HepG2 (cell line): ENCODE data around the gene BIN1.

Experiments
- HNRNPUL1 ChIP-seq: fragments of 200-400 bp; formaldehyde crosslinking; IDR thresholded peaks from 2 replicates; pipeline ENCODE4 v1.6.1; 2017; ENCODE audit warnings: low read depth, mild to moderate bottlenecking, low read length, moderate library complexity
- IRF2 ChIP-seq: IDR thresholded peaks from 2 replicates; pipeline ENCODE4 v1.6.1; 2018; ENCODE audit warnings: missing genetic modification reagents, missing compliant biosample characterization
- POLR2AphosphoS5 ChIP-seq: IDR thresholded peaks from 2 replicates; pipeline ENCODE4 v1.6.1; 2012; ENCODE audit warnings: low read depth, low read length
- TBP ChIP-seq: sonication (generic); formaldehyde crosslinking; IDR thresholded peaks from 2 replicates; pipeline ENCODE4 v1.5.0; 2020; ENCODE audit warnings: missing genetic modification reagents
- TOE1 ChIP-seq: sonication (generic); formaldehyde crosslinking; IDR thresholded peaks from 2 replicates; pipeline ENCODE4 v1.4.0; 2020; ENCODE audit warnings: mild to moderate bottlenecking, missing genetic modification reagents
- U2AF2 ChIP-seq: fragments of 200-400 bp; formaldehyde crosslinking; IDR thresholded peaks from 2 replicates; pipeline ENCODE4 v1.6.1; 2017; ENCODE audit warnings: low read depth, mild to moderate bottlenecking, low read length
- ZNF547 ChIP-seq: sonication (generic); formaldehyde crosslinking; IDR thresholded peaks from 2 replicates; pipeline ENCODE4 v1.5.1; 2020; ENCODE audit warnings: mild to moderate bottlenecking, missing genetic modification reagents
- TF ChIP-seq, protein P1 (sequence below): sonication (generic); formaldehyde crosslinking; IDR thresholded peaks from 2 replicates; pipeline ENCODE4 v1.8.0; 2022; ENCODE audit warnings: missing genetic modification reagents, mild to moderate bottlenecking, moderate library complexity, borderline replicate concordance

GRCh38 chr2:127083819-127084503 is 23.0 kb downstream of the BIN1 start:
- TF ChIP-seq HNRNPUL1 (no peak), IRF2 (CRISPR knock-in tag) (no peak), TOE1 (CRISPR knock-in tag) (no peak), U2AF2 (no peak), TBP (CRISPR knock-in tag) (no peak), POLR2AphosphoS5 (no peak), ZNF547 (no peak)
- TF ChIP-seq, protein P1, sequence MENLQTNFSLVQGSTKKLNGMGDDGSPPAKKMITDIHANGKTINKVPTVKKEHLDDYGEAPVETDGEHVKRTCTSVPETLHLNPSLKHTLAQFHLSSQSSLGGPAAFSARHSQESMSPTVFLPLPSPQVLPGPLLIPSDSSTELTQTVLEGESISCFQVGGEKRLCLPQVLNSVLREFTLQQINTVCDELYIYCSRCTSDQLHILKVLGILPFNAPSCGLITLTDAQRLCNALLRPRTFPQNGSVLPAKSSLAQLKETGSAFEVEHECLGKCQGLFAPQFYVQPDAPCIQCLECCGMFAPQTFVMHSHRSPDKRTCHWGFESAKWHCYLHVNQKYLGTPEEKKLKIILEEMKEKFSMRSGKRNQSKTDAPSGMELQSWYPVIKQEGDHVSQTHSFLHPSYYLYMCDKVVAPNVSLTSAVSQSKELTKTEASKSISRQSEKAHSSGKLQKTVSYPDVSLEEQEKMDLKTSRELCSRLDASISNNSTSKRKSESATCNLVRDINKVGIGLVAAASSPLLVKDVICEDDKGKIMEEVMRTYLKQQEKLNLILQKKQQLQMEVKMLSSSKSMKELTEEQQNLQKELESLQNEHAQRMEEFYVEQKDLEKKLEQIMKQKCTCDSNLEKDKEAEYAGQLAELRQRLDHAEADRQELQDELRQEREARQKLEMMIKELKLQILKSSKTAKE (CRISPR knock-in tag), result no peak
